Stimulated activated naive B cell treated with anti-CD40 and anti-IgM and Interleukin-4, amounts not matched to agents 10 μg/mL and 1 μg/mL and 100 μg/mL, for 72 hours (primary cell): ENCODE data around the gene PTPRN2.

Experiments used
- ATAC-seq, 2 donors: fragments of 150-1000 bp; cut with Tn5 transposase; replicated peaks; 2 replicates each; pipeline ENCODE4 v1.10.0; 2021; ENCODE audit warnings: moderate library complexity in 1 of 2
- DNase-seq: peaks from one replicate; pipeline ENCODE4 v3.0.0; 2021
- H3K27ac Mint-ChIP-seq: one replicate; pipeline ENCODE4 v1.8.0; 2022; ENCODE audit warnings: mild to moderate bottlenecking, mixed read lengths
- H3K27me3 Mint-ChIP-seq, 2 donors: one replicate each; pipeline ENCODE4 v1.8.0; 2022; ENCODE audit warnings: mixed read lengths in 2 of 2
- H3K36me3 Mint-ChIP-seq, 2 donors: one replicate each; pipeline ENCODE4 v1.8.0; 2022; ENCODE audit warnings: mixed read lengths in 2 of 2, mild to moderate bottlenecking in 1 of 2
- H3K4me1 Mint-ChIP-seq, 2 donors: one replicate each; pipeline ENCODE4 v1.8.0; 2022; ENCODE audit warnings: mixed read lengths in 2 of 2, mild to moderate bottlenecking in 1 of 2
- H3K4me3 Mint-ChIP-seq, 2 donors: one replicate each; pipeline ENCODE4 v1.8.0; 2022; ENCODE audit warnings: mild to moderate bottlenecking in 2 of 2, mixed read lengths in 2 of 2, moderate library complexity in 1 of 2
- H3K9me3 Mint-ChIP-seq, 2 donors: one replicate each; pipeline ENCODE4 v1.8.0; 2022; ENCODE audit warnings: mixed read lengths in 2 of 2, mild to moderate bottlenecking in 1 of 2

Gene PTPRN2

DNA sequence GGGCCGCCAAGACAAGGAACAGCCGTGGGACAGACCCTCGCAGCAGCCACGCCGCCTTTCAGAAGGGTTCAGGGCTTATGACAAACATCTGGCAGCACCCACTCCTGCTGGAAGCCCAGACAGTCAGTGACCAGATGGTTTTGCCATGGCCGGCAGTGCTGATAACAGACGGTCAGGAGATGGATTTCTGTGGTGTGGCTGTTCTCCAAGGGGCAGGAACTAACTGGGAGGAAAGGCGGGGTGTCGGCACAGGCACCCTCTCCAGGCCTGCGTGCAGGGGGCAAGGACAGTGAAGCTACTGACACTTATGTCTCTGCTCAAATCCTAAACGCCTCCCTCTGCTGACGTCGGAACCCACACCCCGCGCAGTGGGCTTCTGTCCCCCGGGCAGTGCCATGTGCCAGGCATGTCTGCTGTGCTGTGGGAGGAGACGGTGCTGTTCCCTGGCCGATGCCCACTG is 834.8 kb downstream of the PTPRN2 start:
- no peak for ATAC-seq
- DNase-seq = no peak
- Mint-ChIP-seq H3K36me3 (no peaks in the 10 kb centered on the region), H3K27ac (no peak overlapping the region), H3K27me3 (no peaks in the 10 kb centered on the region), H3K4me3 (no peak overlapping the region), H3K4me1 (no peaks in the 10 kb centered on the region), H3K9me3 (no peaks in the 10 kb centered on the region)

DNA sequence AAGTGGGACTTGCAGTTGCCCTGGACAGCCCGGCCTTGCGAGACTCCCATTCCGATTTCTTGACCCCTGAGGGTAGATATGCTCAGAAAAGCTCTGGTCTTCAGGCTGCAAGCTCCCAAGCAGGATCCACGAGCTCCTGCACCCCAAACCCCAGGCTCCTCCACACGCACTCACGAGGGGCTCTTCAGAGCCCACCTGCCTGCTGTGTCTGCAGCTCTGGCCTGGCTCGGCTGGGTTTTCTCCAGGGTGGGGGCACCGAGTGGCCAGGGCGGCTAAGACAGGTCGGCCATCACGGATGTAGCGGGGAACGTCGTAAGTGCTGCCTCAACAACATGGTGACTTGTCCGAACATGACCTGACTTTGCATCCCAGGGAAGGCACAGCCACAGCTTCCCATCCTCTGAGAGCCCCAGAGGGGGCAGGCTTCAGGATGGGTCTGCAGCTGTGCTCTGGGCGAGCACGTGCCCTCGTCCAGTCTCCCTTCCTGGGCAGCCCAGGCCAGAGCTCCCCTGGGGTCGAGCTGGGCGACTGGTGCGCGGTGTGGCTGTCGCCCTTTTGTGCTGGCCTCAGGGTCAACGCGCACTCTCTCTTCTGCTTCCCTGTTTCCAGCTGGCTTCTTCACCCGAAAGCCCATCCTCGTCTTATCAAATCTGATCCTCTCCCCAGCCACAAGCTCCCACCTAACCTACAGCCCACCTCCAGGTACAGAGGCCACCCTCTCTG is 835.5 kb downstream of the PTPRN2 start:
- H3K4me1 Mint-ChIP-seq = no peaks in the 10 kb centered on the region
- no peaks in the 10 kb centered on the region for H3K27me3 Mint-ChIP-seq
- no peak overlapping the region for H3K4me3 Mint-ChIP-seq
- H3K36me3 Mint-ChIP-seq = no peaks in the 10 kb centered on the region
- DNase-seq (no peak), ATAC-seq (no peak)
- no peaks in the 10 kb centered on the region for H3K9me3 Mint-ChIP-seq
- H3K27ac Mint-ChIP-seq = no peak overlapping the region

DNA sequence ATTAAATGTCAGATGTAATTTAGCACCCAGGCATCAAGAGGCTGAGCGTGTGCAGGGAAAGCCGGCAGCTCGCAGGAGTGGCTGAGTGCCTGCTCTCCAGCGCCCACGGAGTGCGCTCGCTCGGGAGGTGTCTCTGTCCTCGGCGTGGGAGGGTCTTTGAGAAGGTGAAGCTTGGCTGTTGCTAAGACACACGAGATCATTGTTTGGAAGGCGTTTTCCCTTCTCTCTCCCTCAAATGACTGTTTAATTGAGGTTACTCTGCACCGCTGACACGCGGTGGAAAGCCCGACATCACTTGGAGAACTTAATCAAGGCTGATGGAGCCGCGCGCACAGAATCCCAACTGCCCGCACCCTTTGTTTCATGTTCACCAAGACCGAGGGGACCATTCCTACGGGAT is 836.2 kb downstream of the PTPRN2 start:
- Mint-ChIP-seq H3K27me3 (no peaks in the 10 kb centered on the region), H3K27ac (no peak overlapping the region), H3K4me1 (no peaks in the 10 kb centered on the region), H3K36me3 (no peaks in the 10 kb centered on the region), H3K4me3 (no peak overlapping the region), H3K9me3 (no peaks in the 10 kb centered on the region)
- ATAC-seq = no peak
- DNase-seq = no peak

DNA sequence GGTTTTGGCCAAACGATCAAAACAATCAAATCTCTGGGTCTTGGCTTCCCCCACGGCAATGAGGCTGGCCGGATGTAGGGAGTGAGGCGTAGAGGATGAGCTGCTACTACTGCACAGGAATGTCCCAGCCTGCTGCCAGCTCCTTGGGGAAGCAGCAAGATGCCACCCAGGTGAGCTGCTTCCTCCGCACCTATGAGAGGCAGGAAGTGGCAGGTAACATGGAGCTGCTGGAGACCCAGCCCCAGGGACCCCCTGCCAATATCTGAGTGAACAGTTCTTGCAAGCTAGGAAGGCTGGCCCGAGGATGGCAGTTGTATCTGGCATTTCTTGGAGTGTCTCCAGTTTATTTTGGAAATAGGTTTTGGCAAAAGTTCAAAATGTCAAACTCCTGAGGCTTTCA is 837.3 kb downstream of the PTPRN2 start:
- Mint-ChIP-seq H3K27ac (no peak overlapping the region), H3K36me3 (no peaks in the 10 kb centered on the region), H3K4me1 (no peaks in the 10 kb centered on the region), H3K4me3 (no peak overlapping the region), H3K27me3 (no peaks in the 10 kb centered on the region), H3K9me3 (no peaks in the 10 kb centered on the region)
- DNase-seq = no peak
- ATAC-seq = no peak

DNA sequence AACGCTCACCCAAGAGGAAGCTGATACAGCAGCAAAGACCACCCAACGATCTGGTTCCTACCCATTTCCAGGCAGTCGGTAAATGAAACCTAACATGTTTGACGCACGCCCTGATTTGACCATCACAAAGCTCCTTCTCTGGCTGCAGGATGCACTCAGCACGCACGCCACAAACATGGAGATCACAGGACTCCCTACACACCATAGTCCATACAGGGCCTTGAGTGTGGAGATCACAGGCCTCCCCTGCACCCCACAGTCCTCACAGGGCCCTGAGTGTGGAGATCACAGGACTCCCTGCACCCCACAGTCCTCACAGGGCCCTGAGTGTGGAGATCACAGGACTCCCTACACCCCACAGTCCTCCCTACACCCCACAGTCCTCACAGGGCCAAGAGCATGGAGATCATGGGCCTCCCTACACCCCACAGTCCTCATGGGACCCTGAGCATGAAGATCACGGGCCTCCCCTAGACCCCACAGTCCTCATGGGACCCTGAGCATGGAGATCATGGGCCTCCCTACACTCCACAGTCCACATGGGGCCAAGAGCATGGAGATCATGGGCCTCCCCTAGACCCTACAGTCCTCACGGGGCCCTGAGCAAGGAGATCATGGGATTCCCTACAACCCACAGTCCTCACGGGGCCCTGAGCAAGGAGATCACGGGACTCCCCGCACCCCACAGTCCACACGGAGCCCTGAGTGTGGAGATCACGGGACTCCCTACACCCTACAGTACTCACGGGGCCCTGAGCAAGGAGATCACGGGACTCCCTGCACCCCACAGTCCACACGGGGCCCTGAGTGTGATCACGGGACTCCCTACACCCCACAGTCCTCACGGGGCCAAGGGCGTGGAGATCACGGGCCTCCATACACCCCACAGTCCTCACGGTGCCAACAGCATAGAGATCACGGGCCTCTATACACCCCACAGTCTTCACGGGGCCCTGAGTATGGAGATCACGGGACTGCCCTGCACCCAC is 841.6 kb downstream of the PTPRN2 start:
- ATAC-seq (peak in 1 of 2 donors; percentile 18), DNase-seq (no peak)
- no peak overlapping the region for H3K4me3 Mint-ChIP-seq
- H3K27ac Mint-ChIP-seq = no peak overlapping the region
- H3K9me3 Mint-ChIP-seq = no peaks in the 10 kb centered on the region
- H3K27me3 Mint-ChIP-seq = peaks cover 0 to 9% of the 10 kb centered on the region in 2 donors
- H3K36me3 Mint-ChIP-seq = no peaks in the 10 kb centered on the region
- H3K4me1 Mint-ChIP-seq = no peaks in the 10 kb centered on the region

DNA sequence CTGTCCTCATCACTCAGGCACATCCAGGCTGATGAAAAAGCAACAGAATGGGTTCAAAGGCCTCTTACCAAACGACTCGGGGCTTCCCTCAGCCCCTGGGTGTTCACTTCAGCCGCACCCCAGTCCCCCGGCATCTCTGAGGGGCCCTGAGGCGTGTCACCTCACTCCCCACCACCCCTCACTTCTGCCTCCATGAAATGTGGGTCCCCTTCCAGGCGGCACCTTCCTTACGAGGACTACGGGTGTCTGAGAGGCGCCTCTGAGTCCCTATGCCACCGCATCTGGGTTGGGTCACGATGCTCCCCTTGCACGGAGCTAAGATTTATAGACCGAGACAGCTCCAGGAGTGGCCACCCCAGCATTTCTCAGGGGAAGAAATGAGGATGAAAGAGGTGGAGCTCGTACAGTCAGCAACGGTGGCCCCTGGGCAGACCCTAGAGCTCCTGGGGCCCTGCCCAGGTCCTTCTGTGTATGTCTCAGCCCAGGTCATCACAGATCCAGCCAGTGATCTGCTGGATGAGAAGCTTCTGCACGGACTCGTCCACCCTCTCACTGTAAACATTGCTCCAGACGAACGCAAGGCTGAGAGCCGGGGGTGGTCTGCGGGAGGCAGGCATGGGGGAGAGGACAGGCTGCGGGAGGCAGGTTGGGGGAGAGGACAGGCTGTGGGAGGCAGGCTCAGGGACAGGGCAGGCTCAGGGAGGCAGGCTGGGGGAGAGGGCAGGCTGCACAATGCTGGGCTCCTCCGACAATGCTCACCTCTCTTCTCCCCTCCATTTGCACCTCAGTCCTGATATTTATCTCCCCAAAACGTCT is 842.6 kb downstream of the PTPRN2 start:
- ATAC-seq = no peak
- H3K4me3 Mint-ChIP-seq = no peak overlapping the region

DNA sequence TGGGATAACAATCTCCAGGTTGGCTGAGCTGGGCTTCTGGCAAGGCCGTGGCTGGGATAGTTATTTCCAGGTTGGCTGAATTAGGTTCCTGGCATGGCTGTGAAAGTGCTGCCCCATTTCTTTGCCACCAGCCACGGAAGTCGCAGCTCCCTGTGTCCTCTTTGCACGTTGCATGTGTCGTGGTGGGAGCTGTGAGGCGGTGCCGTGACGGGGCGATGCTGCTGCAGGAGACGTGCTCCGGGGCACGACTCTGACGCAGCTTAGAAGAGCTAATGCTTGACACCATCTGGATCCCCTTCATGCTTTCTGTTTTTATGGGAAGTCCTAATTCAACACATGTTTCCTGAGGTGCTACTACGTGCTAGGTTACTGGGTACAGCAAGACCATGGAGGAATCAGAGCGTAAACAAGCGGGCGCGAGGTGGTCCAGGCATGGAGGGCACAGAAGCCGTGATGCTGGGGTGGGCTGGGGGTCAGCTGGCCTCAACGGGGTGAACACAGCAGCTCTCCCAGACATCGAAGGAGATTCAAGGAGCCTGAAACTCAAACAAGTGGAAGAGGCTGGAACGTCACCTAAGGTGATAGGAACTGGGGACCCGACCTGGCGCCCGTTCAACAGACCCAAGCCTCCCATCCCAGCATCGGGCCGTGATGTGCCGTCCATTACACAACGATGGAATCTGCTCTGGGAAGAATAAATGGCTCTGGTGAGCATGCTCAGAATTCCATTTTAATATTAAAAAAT is 843.7 kb downstream of the PTPRN2 start:
- DNase-seq (no peak), ATAC-seq (no peak)
- H3K27me3 Mint-ChIP-seq = peaks cover 0 to 9% of the 10 kb centered on the region in 2 donors
- H3K27ac Mint-ChIP-seq = no peak overlapping the region
- H3K4me3 Mint-ChIP-seq = no peak overlapping the region
- H3K9me3 Mint-ChIP-seq = no peaks in the 10 kb centered on the region
- no peaks in the 10 kb centered on the region for H3K4me1 Mint-ChIP-seq
- no peaks in the 10 kb centered on the region for H3K36me3 Mint-ChIP-seq

More for the DNA sequence above, 842.6 kb downstream of the PTPRN2 start:
- no peak for DNase-seq
- no peaks in the 10 kb centered on the region for H3K9me3 Mint-ChIP-seq
- no peaks in the 10 kb centered on the region for H3K36me3 Mint-ChIP-seq
- H3K27ac Mint-ChIP-seq = no peak overlapping the region
- H3K4me1 Mint-ChIP-seq = no peaks in the 10 kb centered on the region
- peaks cover 0 to 9% of the 10 kb centered on the region in 2 donors for H3K27me3 Mint-ChIP-seq

DNA sequence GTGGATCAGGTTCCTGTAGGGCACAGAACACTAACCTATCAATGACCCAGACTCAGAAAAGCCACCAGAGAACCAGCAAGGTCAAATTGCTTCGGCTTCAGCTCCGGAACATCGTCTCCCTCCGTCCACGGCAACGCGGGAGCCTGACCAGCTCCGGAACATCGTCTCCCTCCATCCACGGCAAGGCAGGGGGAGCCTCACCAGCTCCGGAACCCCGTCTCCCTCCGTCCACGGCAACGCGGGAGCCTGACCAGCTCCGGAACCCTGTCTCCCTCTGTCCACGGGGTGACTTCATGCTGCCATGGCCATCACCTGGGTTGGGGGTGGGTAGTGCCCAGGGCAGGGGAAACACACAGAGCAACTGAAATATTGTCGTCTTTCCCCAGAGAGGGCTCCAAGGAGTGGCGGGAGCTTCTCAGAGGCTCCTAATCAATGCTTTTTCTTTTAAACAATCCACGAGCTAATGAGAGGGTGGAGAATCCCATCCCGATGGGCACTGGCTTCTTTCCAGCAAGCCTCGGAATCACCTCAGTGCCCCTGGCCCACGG is 847.3 kb downstream of the PTPRN2 start:
- Mint-ChIP-seq H3K9me3 (no peaks in the 10 kb centered on the region), H3K27me3 (peaks cover 5 to 9% of the 10 kb centered on the region in 2 donors), H3K4me3 (no peak overlapping the region), H3K4me1 (peaks cover 0 to 2% of the 10 kb centered on the region in 2 donors), H3K36me3 (no peaks in the 10 kb centered on the region), H3K27ac (no peak overlapping the region)
- no peak for DNase-seq
- ATAC-seq = no peak

DNA sequence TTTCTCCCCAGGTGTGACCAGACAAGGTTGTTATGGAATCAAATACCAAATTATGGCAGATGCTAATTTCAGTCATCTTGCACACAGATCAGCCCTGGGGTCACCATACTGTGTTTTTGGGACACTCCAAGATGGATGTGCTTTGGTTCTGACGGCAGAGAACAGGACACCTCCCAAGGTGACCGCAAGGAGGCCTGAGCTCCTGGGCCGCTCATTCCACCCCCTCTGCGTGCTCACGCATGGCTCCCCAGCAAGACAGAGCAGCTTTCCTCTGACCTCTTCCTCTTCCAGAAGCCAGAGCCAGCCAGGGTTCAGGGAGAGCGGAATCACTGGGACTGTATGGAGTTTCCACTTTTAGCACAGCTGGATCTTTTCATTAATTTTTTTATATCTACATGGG is 848.0 kb downstream of the PTPRN2 start:
- Mint-ChIP-seq H3K4me1 (peaks cover 0 to 2% of the 10 kb centered on the region in 2 donors), H3K36me3 (no peaks in the 10 kb centered on the region), H3K9me3 (no peaks in the 10 kb centered on the region), H3K27ac (no peak overlapping the region), H3K27me3 (peaks cover 5 to 9% of the 10 kb centered on the region in 2 donors), H3K4me3 (no peak overlapping the region)
- no peak for DNase-seq
- ATAC-seq = no peak

DNA sequence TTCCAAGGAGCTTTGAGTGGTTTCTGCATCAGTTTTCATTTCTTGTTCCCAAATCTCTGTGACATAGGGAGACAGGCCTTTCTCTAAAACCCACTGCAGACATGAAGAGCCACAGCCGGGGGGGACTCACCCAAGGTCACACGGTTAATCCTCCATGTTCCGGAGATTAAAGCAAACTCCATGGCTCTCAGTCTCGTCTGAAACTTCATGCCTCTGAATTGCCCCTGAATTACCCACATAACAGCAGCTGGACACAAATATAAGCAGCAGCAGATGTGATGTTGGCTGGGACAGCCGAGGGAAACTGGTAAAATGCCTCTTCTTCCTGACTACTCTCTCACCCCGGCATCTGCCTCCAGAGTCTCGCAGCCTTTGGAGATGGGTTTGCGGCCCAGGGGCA is 848.6 kb downstream of the PTPRN2 start:
- Mint-ChIP-seq H3K36me3 (no peaks in the 10 kb centered on the region), H3K27ac (no peak overlapping the region), H3K9me3 (peaks cover 0 to 2% of the 10 kb centered on the region in 2 donors), H3K4me1 (peaks cover 0 to 2% of the 10 kb centered on the region in 2 donors), H3K4me3 (no peak overlapping the region), H3K27me3 (peaks cover 5 to 9% of the 10 kb centered on the region in 2 donors)
- no peak for DNase-seq
- no peak for ATAC-seq

DNA sequence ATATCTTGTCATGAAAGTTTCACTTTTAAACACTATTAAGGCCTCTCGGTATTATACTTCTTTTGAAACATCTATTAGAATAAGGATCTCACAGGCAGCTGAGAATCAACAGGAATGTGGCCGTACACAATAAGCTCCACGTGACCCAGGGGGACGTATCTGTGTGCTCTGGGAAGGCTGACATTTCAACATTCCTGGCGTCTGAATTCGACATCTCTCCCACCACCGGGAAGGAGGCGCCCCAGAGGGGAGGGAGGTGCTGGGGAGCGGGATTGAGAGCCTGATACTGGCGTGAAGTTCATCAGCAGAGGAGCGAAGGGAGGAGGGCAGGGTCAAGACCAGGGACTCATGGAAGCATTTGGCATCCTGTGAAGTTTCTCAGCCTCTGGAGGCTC is 849.6 kb downstream of the PTPRN2 start:
- ATAC-seq = no peak
- peaks cover 5 to 9% of the 10 kb centered on the region in 2 donors for H3K27me3 Mint-ChIP-seq
- DNase-seq = no peak
- no peak overlapping the region for H3K27ac Mint-ChIP-seq
- no peaks in the 10 kb centered on the region for H3K36me3 Mint-ChIP-seq
- peaks cover 0 to 3% of the 10 kb centered on the region in 2 donors for H3K9me3 Mint-ChIP-seq
- H3K4me1 Mint-ChIP-seq = peaks cover 0 to 2% of the 10 kb centered on the region in 2 donors
- H3K4me3 Mint-ChIP-seq = no peak overlapping the region

DNA sequence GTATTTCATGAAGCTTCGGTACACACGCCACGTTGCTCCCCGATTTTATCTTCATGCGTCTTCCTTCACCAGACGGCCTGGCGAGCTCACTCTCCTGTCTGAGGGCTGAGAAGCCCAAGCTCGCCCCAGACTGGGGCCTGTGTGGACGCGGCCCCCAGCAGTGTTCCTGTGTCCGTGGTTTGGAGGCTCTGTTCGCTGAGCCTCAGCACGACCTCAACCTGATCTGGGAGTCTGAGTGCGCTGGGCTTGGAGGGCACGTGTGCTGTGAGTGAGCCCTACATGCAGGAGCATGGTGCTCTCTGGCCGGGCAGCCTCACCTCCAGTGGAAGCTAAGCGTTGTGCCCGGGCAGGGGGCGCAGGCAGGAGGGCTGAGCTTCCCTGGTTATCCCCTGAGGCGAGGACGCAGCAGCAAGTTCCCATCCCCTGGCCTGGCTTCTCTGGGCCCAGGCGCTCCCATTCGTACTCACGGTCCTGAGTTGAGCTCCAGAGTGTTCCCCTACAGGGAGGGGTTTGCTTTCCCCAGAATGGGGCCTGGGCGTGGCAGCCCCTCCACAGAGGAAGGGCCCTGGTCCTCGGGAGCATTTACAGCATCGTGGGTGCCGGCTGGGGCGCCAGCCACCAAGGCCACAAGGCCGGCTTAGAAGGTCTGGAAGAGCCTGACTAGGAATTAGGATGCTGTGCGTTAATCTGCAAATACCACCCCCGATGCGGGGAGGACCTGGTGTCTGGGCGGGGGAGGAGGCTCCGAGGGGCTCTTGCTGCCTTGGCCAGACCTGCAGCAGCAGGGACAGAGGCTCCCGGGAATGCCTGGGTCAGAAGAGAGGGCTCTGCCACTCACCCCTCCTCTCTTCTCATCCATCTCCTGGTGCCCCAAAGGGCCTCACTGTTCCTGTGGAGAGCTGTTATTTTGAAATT is 850.2 kb downstream of the PTPRN2 start:
- ATAC-seq (no peak), DNase-seq (no peak)
- H3K27ac Mint-ChIP-seq = no peak overlapping the region
- H3K27me3 Mint-ChIP-seq = peaks cover 5 to 9% of the 10 kb centered on the region in 2 donors
- H3K4me3 Mint-ChIP-seq = no peak overlapping the region
- peaks cover 0 to 3% of the 10 kb centered on the region in 2 donors for H3K9me3 Mint-ChIP-seq
- H3K4me1 Mint-ChIP-seq = peaks cover 0 to 2% of the 10 kb centered on the region in 2 donors
- H3K36me3 Mint-ChIP-seq = no peaks in the 10 kb centered on the region
